H1 (cell line): ENCODE data around the gene MINDY3. TPM values are rescaled to one million over a fixed set of nuclear protein-coding genes. Genes with fewer than 3 reads are reported as not detected.

ENCODE experiments used
- CTCF ChIA-PET: fragments of 300-600 bp; sonication (Branson Sonifier 250); formaldehyde crosslinking; loops from one replicate; lab custom pipeline; 2021; ENCODE audit not compliant: partially characterized antibody; lab: Charles Lee
- POLR2A ChIA-PET: fragments of 300-600 bp; sonication (Branson Sonifier 250); formaldehyde crosslinking; loops from one replicate; lab custom pipeline; 2021; ENCODE audit warnings: inconsistent platforms; ENCODE audit not compliant: partially characterized antibody; lab: Charles Lee
- DNase-seq, 2 experiments: peaks; one replicate each; pipeline versions ENCODE4 v3.0.0 to v3.0.0-alpha.2; 2010 to 2022; ENCODE audit warnings: low spot score in 2 of 2, low read depth in 1 of 2, mixed read lengths in 1 of 2
- FAIRE-seq: peaks from 2 replicates; lab custom pipeline; 2011; peaks lifted over from hg19 to GRCh38; lab: Jason Lieb, UNC
- H2AFZ ChIP-seq: 2 replicates; pipeline ENCODE4 v1.8.1; 2012; ENCODE audit warnings: low read length, inconsistent platforms
- H2AK5ac ChIP-seq: 2 replicates; pipeline ENCODE4 v1.6.1; 2013; ENCODE audit warnings: low read depth, low read length
- H2BK120ac ChIP-seq: replicated peaks from 2 replicates; pipeline ENCODE3; 2013; ENCODE audit warnings: low read depth, low read length, inconsistent platforms
- H2BK12ac ChIP-seq: 2 replicates; pipeline ENCODE4 v1.6.1; 2013; ENCODE audit warnings: low read depth, low read length
- H2BK15ac ChIP-seq: 2 replicates; pipeline ENCODE4 v1.6.1; 2013; ENCODE audit warnings: low read length
- H2BK20ac ChIP-seq: 2 replicates; pipeline ENCODE4 v1.6.1; 2013; ENCODE audit warnings: low read length
- H2BK5ac ChIP-seq: 2 replicates; pipeline ENCODE4 v1.6.1; 2013; ENCODE audit warnings: low read depth, low read length
- H3K14ac ChIP-seq: 2 replicates; pipeline ENCODE4 v1.6.1; 2013; ENCODE audit warnings: inconsistent platforms; ENCODE audit not compliant: insufficient read length
- H3K18ac ChIP-seq: 2 replicates; pipeline ENCODE4 v1.6.1; 2013; ENCODE audit warnings: low read length; ENCODE audit errors: extremely low read depth
- H3K23ac ChIP-seq: 2 replicates; pipeline ENCODE4 v1.6.1; 2013; ENCODE audit warnings: inconsistent platforms; ENCODE audit not compliant: insufficient read length
- H3K23me2 ChIP-seq: 2 replicates; pipeline ENCODE4 v1.6.1; 2013; ENCODE audit warnings: low read depth, low read length
- H3K27ac ChIP-seq: 2 replicates; pipeline ENCODE4 v1.6.1; 2011; ENCODE audit warnings: low read depth, low read length, inconsistent platforms
- H3K27me3 ChIP-seq, 4 experiments: replicated peaks in 1 of 4; 1 replicate in 1 of 4; 2 replicates in 3 of 4; pipeline versions ENCODE4 v1.6.1 to v1.8.1; 2011 to 2013; ENCODE audit warnings: low read length in 3 of 4, mild to moderate bottlenecking in 3 of 4, inconsistent platforms in 2 of 4, mixed read lengths in 2 of 4, moderate library complexity in 1 of 4; ENCODE audit not compliant: control insufficient read depth in 3 of 4, insufficient read depth in 3 of 4; ENCODE audit errors: extremely low read depth in 1 of 4
- H3K36me3 ChIP-seq, 4 experiments: 2 replicates each; pipeline versions ENCODE4 v1.6.1 to v1.8.1; 2011 to 2013; ENCODE audit warnings: mild to moderate bottlenecking in 4 of 4, low read length in 3 of 4, moderate library complexity in 2 of 4, control low read depth in 1 of 4, inconsistent platforms in 1 of 4; ENCODE audit not compliant: insufficient read depth in 4 of 4, control insufficient read depth in 2 of 4
- H3K4ac ChIP-seq: replicated peaks from 2 replicates; pipeline ENCODE3; 2013; ENCODE audit warnings: low read length, low read depth, mixed read lengths, inconsistent platforms; ENCODE audit not compliant: insufficient read length
- H3K4me1 ChIP-seq, 4 experiments: replicated peaks in 1 of 4; 1 replicate in 1 of 4; 2 replicates in 3 of 4; pipeline versions ENCODE4 v1.6.1 to v1.8.1; 2011 to 2013; ENCODE audit warnings: low read length in 3 of 4, inconsistent platforms in 2 of 4, mixed read lengths in 1 of 4; ENCODE audit not compliant: insufficient read depth in 4 of 4, control insufficient read depth in 3 of 4
- H3K4me2 ChIP-seq, 2 experiments: 2 replicates each; pipeline versions ENCODE4 v1.6.1 to v1.8.1; 2011 to 2013; ENCODE audit warnings: low read depth in 2 of 2, low read length in 2 of 2, control low read depth in 1 of 2, inconsistent platforms in 1 of 2, mild to moderate bottlenecking in 1 of 2; ENCODE audit not compliant: insufficient read depth in 1 of 2
- H3K4me3 ChIP-seq, 4 experiments: fragments of 200-600, 300-600 bp in 1 of 4; sonication (generic), shearing (Covaris generic), sonication (Bioruptor Twin) in 1 of 4; 2 replicates each; pipeline versions ENCODE4 v1.5.1 to v1.8.1; 2011 to 2016; ENCODE audit warnings: low read length in 4 of 4, low read depth in 3 of 4, control low read depth in 2 of 4, inconsistent platforms in 2 of 4, mild to moderate bottlenecking in 2 of 4, mixed read lengths in 1 of 4, moderate library complexity in 1 of 4; ENCODE audit not compliant: insufficient read depth in 2 of 4; ENCODE audit errors: extremely low read depth in 1 of 4
- H3K56ac ChIP-seq: replicated peaks from 2 replicates; pipeline ENCODE3; 2013; ENCODE audit warnings: low read depth, mild to moderate bottlenecking, mixed read lengths, low read length, inconsistent platforms; ENCODE audit not compliant: insufficient read length
- H3K79me1 ChIP-seq: 2 replicates; pipeline ENCODE4 v1.6.1; 2013; ENCODE audit warnings: low read depth, low read length, control low read depth
- H3K79me2 ChIP-seq, 2 experiments: 2 replicates each; pipeline versions ENCODE4 v1.6.1 to v1.8.1; 2012 to 2013; ENCODE audit warnings: low read length in 2 of 2, mild to moderate bottlenecking in 2 of 2, inconsistent platforms in 1 of 2; ENCODE audit not compliant: insufficient read depth in 2 of 2, control insufficient read depth in 1 of 2
- H3K9ac ChIP-seq, 4 experiments: replicated peaks in 1 of 4; 1 replicate in 1 of 4; 2 replicates in 3 of 4; pipeline versions ENCODE4 v1.6.1 to v1.8.1; 2011 to 2013; ENCODE audit warnings: low read depth in 3 of 4, low read length in 3 of 4, control low read depth in 2 of 4, mild to moderate bottlenecking in 2 of 4, moderate library complexity in 2 of 4, inconsistent platforms in 1 of 4; ENCODE audit errors: extremely low read depth in 1 of 4
- H3K9me3 ChIP-seq, 2 experiments: 2 replicates each; pipeline versions ENCODE4 v1.6.1 to v1.8.1; 2012 to 2013; ENCODE audit warnings: mild to moderate bottlenecking in 2 of 2, moderate library complexity in 2 of 2, control low read depth in 1 of 2, inconsistent platforms in 1 of 2, low read depth in 1 of 2, low read length in 1 of 2, mixed read lengths in 1 of 2; ENCODE audit not compliant: insufficient read depth in 2 of 2
- H4K20me1 ChIP-seq, 2 experiments: replicated peaks in 1 of 2; 2 replicates each; pipeline versions ENCODE3 to v1.8.1; 2011 to 2013; ENCODE audit warnings: inconsistent platforms in 2 of 2, low read length in 2 of 2, mild to moderate bottlenecking in 1 of 2; ENCODE audit not compliant: insufficient read depth in 2 of 2, control insufficient read depth in 1 of 2
- H4K5ac ChIP-seq: 2 replicates; pipeline ENCODE4 v1.6.1; 2013; ENCODE audit warnings: low read length, low read depth, mixed read lengths, inconsistent platforms; ENCODE audit not compliant: insufficient read length
- H4K8ac ChIP-seq: 2 replicates; pipeline ENCODE4 v1.8.0; 2013; ENCODE audit warnings: mild to moderate bottlenecking, moderate library complexity, low read length, inconsistent platforms; ENCODE audit not compliant: insufficient read depth; ENCODE audit errors: extremely low read depth
- H4K91ac ChIP-seq: replicated peaks from 2 replicates; pipeline ENCODE3; 2013; ENCODE audit warnings: low read length, mixed read lengths, inconsistent platforms; ENCODE audit not compliant: insufficient read length
- ASH2L ChIP-seq: fragments of 200-600, 300-600 bp; sonication (generic); IDR thresholded peaks from one replicate; pipeline ENCODE4 v1.7.1; 2017; ENCODE audit warnings: low read length
- CEBPB ChIP-seq: IDR thresholded peaks from 2 replicates; pipeline ENCODE4 v1.6.1; 2012; ENCODE audit warnings: low read depth, low read length
- CHD1 ChIP-seq: IDR thresholded peaks from 2 replicates; pipeline ENCODE4 v1.6.1; 2012; ENCODE audit warnings: low read depth, low read length, improper control_type of control experiment
- CHD2 ChIP-seq: IDR thresholded peaks from 2 replicates; pipeline ENCODE4 v1.6.1; 2012; ENCODE audit warnings: low read length, improper control_type of control experiment
- CTBP2 ChIP-seq: IDR thresholded peaks from 2 replicates; pipeline ENCODE4 v1.7.0; 2011; ENCODE audit warnings: borderline replicate concordance, mild to moderate bottlenecking, moderate library complexity, mixed read lengths, low read length; ENCODE audit not compliant: insufficient read depth, insufficient read length
- JUN ChIP-seq: IDR thresholded peaks from 2 replicates; pipeline ENCODE4 v1.6.1; 2011; ENCODE audit warnings: low read depth, mild to moderate bottlenecking, improper control_type of control experiment, low read length
- KDM1A ChIP-seq: fragments of 200-600, 300-600 bp; sonication (generic); IDR thresholded peaks from 2 replicates; pipeline ENCODE4 v1.7.1; 2016; ENCODE audit warnings: mild to moderate bottlenecking, low read length, borderline replicate concordance
- MAFK ChIP-seq: IDR thresholded peaks from 2 replicates; pipeline ENCODE4 v1.6.1; 2012; ENCODE audit warnings: low read depth, mild to moderate bottlenecking, improper control_type of control experiment, low read length
- NRF1 ChIP-seq: IDR thresholded peaks from 2 replicates; pipeline ENCODE4 v1.6.1; 2011; ENCODE audit warnings: mild to moderate bottlenecking, low read depth, low read length, improper control_type of control experiment
- POLR2A ChIP-seq, 2 experiments: IDR thresholded peaks; 1 replicate in 1 of 2; 2 replicates in 1 of 2; pipeline ENCODE4 v1.6.1; 2011; ENCODE audit warnings: low read depth in 2 of 2, low read length in 2 of 2, mild to moderate bottlenecking in 2 of 2; ENCODE audit errors: control extremely low read depth in 1 of 2
- POLR2AphosphoS5 ChIP-seq: IDR thresholded peaks from 2 replicates; pipeline ENCODE4 v1.6.1; 2011; ENCODE audit warnings: low read depth, low read length
- RNF2 ChIP-seq: fragments of 200-900, 300-1000 bp; sonication (generic); IDR thresholded peaks from 2 replicates; pipeline ENCODE4 v1.7.1; 2016; ENCODE audit warnings: borderline replicate concordance, low read depth, mild to moderate bottlenecking, antibody characterized with exemption, low read length; ENCODE audit not compliant: poor library complexity, severe bottlenecking; ENCODE audit errors: missing control alignments
- SRF ChIP-seq: IDR thresholded peaks from 2 replicates; pipeline ENCODE4 v1.6.1; 2011; ENCODE audit warnings: mild to moderate bottlenecking, low read depth, low read length, moderate library complexity
- WGBS, 2 experiments: shearing (Covaris generic) in 1 of 2; methylation state at CpG; one replicate each; pipeline versions ENCODE4 v1.1.6 to v1.1.7; 2013 to 2015; ENCODE audit warnings: low lambda C conversion rate in 2 of 2, mixed read lengths in 2 of 2, inconsistent platforms in 1 of 2, low coverage in 1 of 2, missing lambda C conversion rate in 1 of 2; ENCODE audit not compliant: insufficient replicate concordance in 2 of 2, insufficient coverage in 1 of 2, insufficient read length in 1 of 2; ENCODE audit errors: extremely low coverage in 1 of 2, missing lambda C conversion rate in 1 of 2; 5-methylcytosine and 5-hydroxymethylcytosine counted together
- polyA plus RNA-seq, 7 experiments: library from polyadenylated mRNA; depleted of rRNA in 3 of 7; stranded (reverse) in 5 of 7; unstranded in 2 of 7; fragments of >200 nt in 5 of 7; fragments of 200-250 nt in 2 of 7; gene quantifications; 1 replicate in 5 of 7; 2 replicates in 1 of 7; 4 replicates in 1 of 7; pipeline versions ENCODE4 v1.2.1 to v1.2.3, GENCODE V29; 2011 to 2013; ENCODE audit warnings: missing spikeins in 2 of 7, mixed read lengths in 2 of 7
- total RNA-seq: library from RNA; stranded (reverse); fragmentation: NEBNext Ultra II Directional; extraction: Animal tissue kit (Norgen Biotek cat#: 25700); gene quantifications from 2 replicates; pipeline ENCODE4 v1.2.1, GENCODE V29; 2021
- TF ChIP-seq, protein P1 (sequence below): IDR thresholded peaks from 2 replicates; pipeline ENCODE4 v1.6.1; 2011; ENCODE audit warnings: low read length, improper control_type of control experiment

MINDY3 gene
- total and polyA plus RNA-seq, 2 of the 8 experiments (the other 6 are each of a cell fraction or from before 2014, with no cell fraction given), result 4.6 to 13.6 TPM

DNA sequence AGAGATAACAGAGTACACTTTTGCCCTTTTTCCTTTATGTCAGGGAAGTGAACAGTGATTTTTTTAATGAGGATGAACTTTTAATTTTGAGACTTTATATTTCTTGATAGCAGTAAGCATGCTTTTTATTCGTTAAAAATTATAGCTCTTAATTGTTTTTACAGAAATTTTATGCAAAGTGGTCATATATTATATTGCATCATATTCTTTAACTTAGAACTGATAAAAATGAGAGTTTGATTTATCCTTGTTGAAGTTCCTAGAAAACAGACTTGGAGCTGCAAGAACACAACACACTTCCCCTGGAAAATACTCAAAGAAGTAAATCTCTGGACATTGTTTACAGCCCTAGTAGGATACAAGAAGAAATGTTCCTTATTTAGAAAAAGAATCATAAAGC is 21.2 kb upstream of the MINDY3 start:
- CTCF ChIA-PET, result interaction anchor here (1.0 to 2.2 kb wide), 2 partner anchors 21 kb away, joined by 3 to 16 read pairs; partner anchors contain the start of gene MINDY3
- no peaks in the 10 kb centered on the region for H3K27me3 ChIP-seq
- 94% methylated on average over 1 of the region's 1 CpG; no CpG with 5 or more reads in 1 of the 2 experiments for WGBS, 2 experiments

More for the DNA sequence above, 21.2 kb upstream of the MINDY3 start:
- H4K8ac ChIP-seq, result no peak overlapping the region
- H2BK5ac ChIP-seq, result no peak overlapping the region
- H3K27ac ChIP-seq, result no peak overlapping the region
- H3K23me2 ChIP-seq, result no peaks in the 10 kb centered on the region
- H3K9me3 ChIP-seq, result no peaks in the 10 kb centered on the region
- no peak overlapping the region for H2AK5ac ChIP-seq
- H3K79me2 ChIP-seq, result no peaks in the 10 kb centered on the region
- H2BK15ac ChIP-seq, result no peak overlapping the region
- H4K91ac ChIP-seq, result no peak overlapping the region
- no peaks in the 10 kb centered on the region for H3K79me1 ChIP-seq
- no peaks in the 10 kb centered on the region for H3K36me3 ChIP-seq
- no peak overlapping the region for H3K4me3 ChIP-seq
- H4K5ac ChIP-seq, result no peak overlapping the region
- TF ChIP-seq, protein P1, sequence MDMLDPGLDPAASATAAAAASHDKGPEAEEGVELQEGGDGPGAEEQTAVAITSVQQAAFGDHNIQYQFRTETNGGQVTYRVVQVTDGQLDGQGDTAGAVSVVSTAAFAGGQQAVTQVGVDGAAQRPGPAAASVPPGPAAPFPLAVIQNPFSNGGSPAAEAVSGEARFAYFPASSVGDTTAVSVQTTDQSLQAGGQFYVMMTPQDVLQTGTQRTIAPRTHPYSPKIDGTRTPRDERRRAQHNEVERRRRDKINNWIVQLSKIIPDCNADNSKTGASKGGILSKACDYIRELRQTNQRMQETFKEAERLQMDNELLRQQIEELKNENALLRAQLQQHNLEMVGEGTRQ, result no peak
- TF ChIP-seq KDM1A (no peak), NRF1 (no peak), CTBP2 (no peak), MAFK (no peak), POLR2AphosphoS5 (no peak), SRF (no peak), CHD1 (no peak), CHD2 (no peak), RNF2 (no peak), POLR2A (IDR thresholded peaks at IDR 0.05; ENCODE audit: control extremely low read depth in 1 of 2, low read depth in 2 of 2, low read length in 2 of 2) (no peak), ASH2L (no peak), CEBPB (no peak), JUN (no peak)
- TF ChIP-seq, all 59 proteins: peak for 0
- H3K14ac ChIP-seq, result no peak overlapping the region
- no peak overlapping the region for H3K56ac ChIP-seq
- H2BK12ac ChIP-seq, result no peak overlapping the region
- H3K23ac ChIP-seq, result no peak overlapping the region
- H3K4me1 ChIP-seq, result peaks cover 2 to 10% (median 3%) of the 10 kb centered on the region in 4 experiments; a peak in 5 of 7 replicates
- no peak overlapping the region for H3K4ac ChIP-seq
- no peak for FAIRE-seq
- no peak overlapping the region for H3K9ac ChIP-seq
- no peak overlapping the region for H2AFZ ChIP-seq
- H2BK120ac ChIP-seq, result no peak overlapping the region
- no peak overlapping the region for H3K4me2 ChIP-seq
- H3K18ac ChIP-seq, result no peak overlapping the region
- no peaks in the 10 kb centered on the region for H4K20me1 ChIP-seq
- no peak overlapping the region for H2BK20ac ChIP-seq
- POLR2A ChIA-PET, result no interaction called here
- DNase-seq, result no peak
